HG03175 (cell line): ENCODE data around the gene HOXD8.

Experiments
- ATAC-seq: cut with Tn5 transposase; IDR thresholded peaks from one replicate; pipeline ENCODE4 v1.9.1; 2021; ENCODE audit warnings: mild to moderate bottlenecking, moderate library complexity; ENCODE audit not compliant: unreplicated experiment

HOXD8 gene

GRCh38 chr2:176102309-176102866 lies 27.1 kb upstream of the HOXD8 start:
- ATAC-seq, result no peak

GRCh38 chr2:176103194-176103593 lies 26.3 kb upstream of the HOXD8 start:
- ATAC-seq, result no peak

- no peak for ATAC-seq
These were observed 25.7 kb upstream of the HOXD8 start for GRCh38 chr2:176103742-176104315.

- no peak for ATAC-seq
These were observed 25.0 kb upstream of the HOXD8 start for GRCh38 chr2:176104316-176105077.

GRCh38 chr2:176105078-176105729 lies 24.3 kb upstream of the HOXD8 start:
- ATAC-seq, result no peak

GRCh38 chr2:176105730-176106580 lies 23.6 kb upstream of the HOXD8 start:
- ATAC-seq, result no peak

- no peak for ATAC-seq
These were observed 22.6 kb upstream of the HOXD8 start, which contains the start of gene HOXD11 for GRCh38 chr2:176106581-176107539. TSS of gene HOXD11 (plus strand) at chr2:176107280. CDS start at chr2:176107356, 76 bp downstream.

- no peak for ATAC-seq
These were observed 21.7 kb upstream of the HOXD8 start for GRCh38 chr2:176107731-176108181.

- ATAC-seq, result no peak
These were observed 20.2 kb upstream of the HOXD8 start for GRCh38 chr2:176109192-176109901.

- no peak for ATAC-seq
These were observed 19.6 kb upstream of the HOXD8 start for GRCh38 chr2:176109946-176110345.

- no peak for ATAC-seq
These were observed 18.8 kb upstream of the HOXD8 start for GRCh38 chr2:176110415-176111308.

- ATAC-seq, result no peak
These were observed 18.2 kb upstream of the HOXD8 start for GRCh38 chr2:176111309-176111663.

- ATAC-seq, result no peak
These were observed 17.6 kb upstream of the HOXD8 start for GRCh38 chr2:176111846-176112374.

- no peak for ATAC-seq
These were observed 16.9 kb upstream of the HOXD8 start for GRCh38 chr2:176112375-176113302.

- ATAC-seq, result no peak
These were observed 15.2 kb upstream of the HOXD8 start for GRCh38 chr2:176114120-176114929.
